Measurements from ENCODE around the gene USF2. TPM values are rescaled to one million over a fixed set of nuclear protein-coding genes. Genes with fewer than 3 reads are reported as not detected.

Gene USF2
- total RNA-seq, 2 donors from 2014 or later = 130 to 147 TPM

Other genes starting within 250 kb of the USF2 start
- gene SCN1B, start 238.5 kb upstream of the USF2 start, total RNA-seq = 100 to 1,000 TPM in 1 of 2 donors, 10 to 100 TPM in 1; 73.6 to 163 TPM
- gene HPN, start 227.2 kb upstream of the USF2 start, total RNA-seq = 1 to 10 TPM; 5.6 to 7.2 TPM
- gene FXYD3, start 153.1 kb upstream of the USF2 start, total RNA-seq = 1 to 10 TPM; 1.5 to 3.6 TPM
- gene LGI4, start 133.9 kb upstream of the USF2 start, total RNA-seq = 10 to 100 TPM; 11.6 to 17.9 TPM
- gene FXYD1, start 130.1 kb upstream of the USF2 start, total RNA-seq = 100 to 1,000 TPM; 297 to 393 TPM
- gene FXYD7, start 125.7 kb upstream of the USF2 start, total RNA-seq = not detected
- gene FXYD5, start 114.2 kb upstream of the USF2 start, total RNA-seq = 10 to 100 TPM; 35.5 to 46.7 TPM
- gene FAM187B, start 40.2 kb upstream of the USF2 start, total RNA-seq = not detected
- 1 to 10 TPM; 7.5 to 7.6 TPM for gene LSR, start 20.0 kb upstream of the USF2 start, total RNA-seq
- 1 to 10 TPM in 1 of 2 donors, under 1 TPM in 1; 0.41 to 7.6 TPM for gene HAMP, start 13.6 kb downstream of the USF2 start, total RNA-seq
- not detected for gene MAG, start 23.2 kb downstream of the USF2 start, total RNA-seq
- gene CD22, start 60.2 kb downstream of the USF2 start, total RNA-seq = under 1 TPM; 0.39 to 0.56 TPM
- not detected for gene FFAR1, start 78.9 kb downstream of the USF2 start, total RNA-seq
- gene FFAR3, start 89.5 kb downstream of the USF2 start, total RNA-seq = under 1 TPM; 0.18 to 0.44 TPM
- not detected for gene GPR42, start 102.1 kb downstream of the USF2 start, total RNA-seq
- under 1 TPM; 0.44 to 0.47 TPM for gene FFAR2, start 179.3 kb downstream of the USF2 start, total RNA-seq
- not detected for gene KRTDAP, start 221.5 kb downstream of the USF2 start, total RNA-seq
- 1 to 10 TPM; 7.5 to 7.6 TPM for gene DMKN, start 244.7 kb downstream of the USF2 start, total RNA-seq

Data from left cardiac atrium (tissue), 2 donors.